OCI-M1 (cell line): ENCODE data around the gene COL25A1.

Source experiments
- DNase-seq: peaks from one replicate; lab custom pipeline; 2025; lab: John Stamatoyannopoulos, UW

Gene COL25A1

DNA sequence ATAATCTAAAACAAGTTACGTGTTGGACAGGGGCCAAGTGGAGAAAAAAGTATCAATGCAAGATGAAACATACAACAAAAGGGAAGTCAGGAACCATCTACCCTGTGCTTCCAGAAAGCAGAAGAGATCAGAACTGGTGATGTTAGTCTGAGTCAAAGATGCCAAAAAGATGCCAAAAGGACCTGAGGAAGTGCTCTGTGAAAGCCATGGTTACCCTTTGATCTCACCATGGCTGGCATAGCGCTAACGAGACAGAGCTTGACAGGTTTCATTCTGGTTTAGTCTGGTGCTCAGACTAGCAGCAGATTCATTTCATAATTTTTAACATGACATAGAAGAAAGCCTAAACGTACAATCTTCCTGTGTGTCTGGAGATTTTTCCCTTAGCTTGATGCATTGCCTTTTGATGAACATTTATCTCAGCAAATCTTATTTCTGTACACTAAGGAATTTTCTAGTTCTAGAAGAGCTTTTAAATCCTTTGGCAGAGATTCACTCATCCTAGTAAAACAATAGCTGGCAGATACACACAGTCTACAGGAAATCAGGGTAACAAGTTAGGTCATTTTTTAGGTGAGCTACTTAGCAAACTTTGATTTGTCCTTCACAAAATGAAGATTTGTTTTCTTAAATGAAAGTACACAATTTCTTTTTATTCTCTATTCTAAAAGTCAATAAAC is 87.7 kb downstream of the COL25A1 start:
- no peak for DNase-seq

DNA sequence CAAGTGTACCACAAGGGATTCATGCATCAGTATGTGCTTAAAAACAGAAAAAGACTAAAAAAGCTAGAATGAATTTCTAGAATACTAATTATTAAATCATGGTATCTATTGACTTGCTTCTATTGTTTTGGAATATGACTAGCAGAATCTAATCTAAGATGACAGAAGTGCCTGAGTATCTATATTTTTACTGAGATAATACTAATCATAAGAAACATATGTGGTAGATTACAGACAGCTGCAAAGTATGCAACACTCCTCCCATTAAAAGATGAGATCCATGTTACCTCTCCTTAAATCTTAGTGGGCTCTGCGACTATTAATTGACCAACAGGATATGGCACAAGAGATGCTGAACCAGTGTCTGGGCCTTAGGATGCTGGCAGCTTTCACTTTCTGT is 89.4 kb downstream of the COL25A1 start:
- DNase-seq = no peak

- no peak for DNase-seq
These were observed 90.8 kb downstream of the COL25A1 start for GRCh38 chr4:109211671-109212070.

- DNase-seq = no peak
These were observed 92.8 kb downstream of the COL25A1 start for GRCh38 chr4:109209647-109210046.

DNA sequence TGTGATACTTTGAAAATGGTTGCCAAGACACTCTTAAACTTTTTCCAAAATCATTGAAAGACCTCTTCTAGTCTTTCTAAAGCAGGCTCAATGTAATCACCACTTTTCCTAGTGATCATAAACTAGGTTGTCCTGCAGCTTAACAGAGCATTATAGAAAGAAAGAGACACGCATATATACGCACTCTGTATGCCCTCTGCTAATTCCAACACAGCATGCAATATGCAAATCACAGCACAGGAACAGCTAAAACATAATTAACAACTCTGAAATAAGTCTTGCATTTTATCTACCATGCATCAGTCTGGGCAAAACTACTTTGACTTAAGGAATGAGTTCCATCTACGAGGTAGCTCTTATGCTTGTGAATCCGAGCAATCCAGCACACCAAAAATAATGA is 94.6 kb downstream of the COL25A1 start:
- DNase-seq = no peak

DNA sequence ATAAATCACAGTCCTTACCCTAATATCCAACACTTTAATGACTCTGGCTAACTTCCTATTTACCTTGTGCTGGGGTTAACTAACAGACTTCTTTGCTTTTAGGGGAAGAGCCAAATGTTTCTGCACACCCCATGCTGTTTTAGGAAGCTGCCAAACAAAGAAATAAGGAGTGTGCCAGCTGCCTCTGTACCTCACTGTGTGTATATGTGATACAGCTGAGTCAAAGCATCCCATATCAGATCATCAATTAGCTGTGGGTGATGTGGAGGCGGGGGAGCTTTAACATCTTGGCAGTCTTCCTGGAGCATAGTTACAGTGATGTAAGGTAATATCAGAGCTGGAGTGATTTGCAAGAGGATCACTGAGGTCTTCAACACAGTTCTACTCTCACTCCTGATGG is 95.4 kb downstream of the COL25A1 start:
- DNase-seq = peak; percentile 8

DNA sequence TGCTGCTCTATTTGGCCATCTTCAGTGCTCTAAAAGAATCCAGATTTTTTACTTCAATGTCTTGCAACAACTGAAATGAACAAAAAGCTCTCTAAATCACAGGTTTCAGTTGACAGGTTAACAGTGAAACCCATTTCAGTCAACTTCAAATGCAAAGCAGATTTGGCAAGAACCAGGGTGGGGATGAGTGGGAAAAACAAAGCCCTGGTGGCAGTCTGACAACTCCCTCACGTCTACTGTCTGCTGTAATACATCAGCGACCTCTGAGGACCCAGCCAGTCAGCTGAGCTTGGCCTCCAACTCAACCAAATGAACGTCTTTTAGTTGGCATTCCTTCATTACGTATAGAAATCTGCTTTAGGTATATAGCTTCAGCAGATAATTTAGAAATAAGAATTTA is 95.8 kb downstream of the COL25A1 start:
- no peak for DNase-seq

DNA sequence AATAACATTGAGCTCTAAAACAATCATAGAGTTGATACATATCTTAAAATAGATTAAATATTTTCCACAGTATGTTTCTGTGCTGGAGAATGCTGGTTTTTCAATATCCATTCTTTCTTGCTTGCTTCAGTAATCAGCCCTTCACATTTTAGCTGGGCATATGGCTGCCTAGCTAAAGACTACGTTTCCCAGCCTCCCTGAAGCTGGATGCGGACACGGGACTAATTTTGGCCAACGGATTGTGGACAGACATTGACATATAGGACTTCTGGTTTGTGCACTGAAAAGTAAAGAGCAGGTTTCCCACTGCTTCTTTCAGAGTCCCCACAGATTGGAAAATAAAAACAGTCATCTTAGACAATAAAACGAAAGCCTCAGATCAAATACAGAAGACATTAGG is 97.3 kb downstream of the COL25A1 start:
- no peak for DNase-seq

GRCh38 chr4:109199585-109199984 is 102.9 kb downstream of the COL25A1 start:
- DNase-seq = no peak

DNA sequence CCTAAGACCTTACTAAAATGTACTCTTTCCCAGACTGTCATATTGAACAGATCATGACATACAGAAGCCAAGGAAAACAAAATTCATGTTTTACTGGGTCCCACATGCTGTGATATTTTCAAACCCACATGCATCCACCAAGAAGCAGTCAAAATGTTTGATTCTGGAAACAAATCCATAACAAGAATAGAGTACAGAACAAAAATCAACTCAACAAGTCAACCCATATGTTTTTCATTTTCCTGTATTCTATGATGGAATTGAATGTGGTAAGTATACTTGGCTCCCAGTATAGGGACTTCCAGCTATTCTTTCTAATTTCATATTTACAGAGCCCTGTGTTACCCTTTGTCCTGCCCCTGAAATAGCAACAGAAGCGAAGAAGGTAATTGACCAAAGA is 106.8 kb downstream of the COL25A1 start:
- DNase-seq = no peak

DNA sequence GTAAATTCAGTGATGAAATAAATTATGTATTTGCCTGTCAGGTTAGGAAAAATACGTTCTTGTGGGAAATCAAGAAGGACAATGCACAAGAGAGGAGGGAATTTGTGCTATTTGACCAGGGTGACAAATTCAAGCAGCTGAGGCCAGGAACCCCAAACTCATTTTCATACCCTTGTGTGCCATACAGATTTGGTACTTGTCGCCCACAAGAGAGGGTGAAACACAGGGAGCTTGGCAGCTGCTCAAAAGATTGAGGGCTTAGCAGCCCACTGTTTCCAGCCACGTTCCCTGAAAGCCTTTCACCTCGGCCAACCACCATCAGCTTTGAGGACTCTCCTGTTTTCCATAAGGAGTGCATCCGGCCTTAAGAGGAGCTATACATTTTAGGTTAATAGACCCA is 111.2 kb downstream of the COL25A1 start:
- DNase-seq = no peak

- no peak for DNase-seq
These were observed 116.0 kb downstream of the COL25A1 start for GRCh38 chr4:109186458-109186945.

- no peak for DNase-seq
These were observed 116.5 kb downstream of the COL25A1 start for GRCh38 chr4:109185951-109186350.

- peak; percentile 50 for DNase-seq
These were observed 116.9 kb downstream of the COL25A1 start for GRCh38 chr4:109185548-109185947.

- peak; percentile 46 for DNase-seq
These were observed 117.9 kb downstream of the COL25A1 start for GRCh38 chr4:109184491-109184961.

GRCh38 chr4:109183931-109184490 is 118.4 kb downstream of the COL25A1 start:
- no peak for DNase-seq

DNA sequence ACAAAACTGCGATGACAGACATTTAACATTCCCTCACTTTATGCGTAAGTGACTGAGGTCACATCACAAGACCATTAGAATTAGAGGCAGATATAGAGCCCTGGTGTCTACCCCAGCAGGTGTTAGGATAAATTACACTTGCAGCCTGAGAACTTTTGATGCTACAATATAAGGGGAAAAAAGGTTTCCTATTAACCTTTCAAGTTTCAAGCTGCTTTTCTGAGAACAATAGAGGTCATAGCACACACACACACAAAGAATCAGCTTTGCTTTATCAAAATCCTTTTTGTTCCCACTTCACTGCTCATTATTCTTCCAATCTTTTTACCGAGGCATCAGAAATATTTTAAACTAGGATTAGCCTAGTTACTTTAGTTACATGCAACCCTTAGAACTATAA is 119.8 kb downstream of the COL25A1 start:
- DNase-seq = no peak

- DNase-seq = no peak
These were observed 123.4 kb downstream of the COL25A1 start for GRCh38 chr4:109179061-109179460.

DNA sequence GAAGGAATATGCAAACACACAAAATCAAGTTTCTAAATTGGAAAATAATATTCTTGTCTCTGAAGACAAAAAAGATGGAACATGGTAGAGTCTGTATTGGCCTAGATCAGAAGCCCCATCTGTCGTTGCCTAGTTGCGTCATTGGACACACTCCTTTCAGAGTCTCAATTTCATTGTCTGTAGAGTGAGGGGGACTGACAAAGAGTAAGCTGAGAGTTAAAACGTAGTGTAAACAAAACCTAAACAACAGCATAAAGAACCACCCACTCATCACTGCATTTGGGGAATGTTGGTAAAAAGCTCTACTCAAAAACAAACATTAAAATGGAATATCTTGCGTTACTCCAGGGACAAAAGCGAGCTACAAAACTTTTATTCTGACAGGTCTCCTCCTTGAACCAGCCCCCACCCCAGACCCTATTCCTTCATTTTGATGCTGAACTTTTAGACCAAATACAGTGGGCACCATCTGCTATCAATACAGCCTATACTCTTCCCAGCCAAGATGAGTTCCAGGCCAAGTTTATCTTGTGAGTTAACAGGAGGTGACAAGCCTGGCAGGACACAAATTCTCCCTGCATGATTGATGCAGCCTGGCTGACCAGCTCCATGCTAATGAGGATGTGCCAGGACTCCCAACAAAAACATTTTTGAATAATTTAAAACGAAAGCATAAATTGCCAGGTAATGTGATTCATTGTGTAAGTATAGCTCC is 125.2 kb downstream of the COL25A1 start:
- DNase-seq = no peak

DNA sequence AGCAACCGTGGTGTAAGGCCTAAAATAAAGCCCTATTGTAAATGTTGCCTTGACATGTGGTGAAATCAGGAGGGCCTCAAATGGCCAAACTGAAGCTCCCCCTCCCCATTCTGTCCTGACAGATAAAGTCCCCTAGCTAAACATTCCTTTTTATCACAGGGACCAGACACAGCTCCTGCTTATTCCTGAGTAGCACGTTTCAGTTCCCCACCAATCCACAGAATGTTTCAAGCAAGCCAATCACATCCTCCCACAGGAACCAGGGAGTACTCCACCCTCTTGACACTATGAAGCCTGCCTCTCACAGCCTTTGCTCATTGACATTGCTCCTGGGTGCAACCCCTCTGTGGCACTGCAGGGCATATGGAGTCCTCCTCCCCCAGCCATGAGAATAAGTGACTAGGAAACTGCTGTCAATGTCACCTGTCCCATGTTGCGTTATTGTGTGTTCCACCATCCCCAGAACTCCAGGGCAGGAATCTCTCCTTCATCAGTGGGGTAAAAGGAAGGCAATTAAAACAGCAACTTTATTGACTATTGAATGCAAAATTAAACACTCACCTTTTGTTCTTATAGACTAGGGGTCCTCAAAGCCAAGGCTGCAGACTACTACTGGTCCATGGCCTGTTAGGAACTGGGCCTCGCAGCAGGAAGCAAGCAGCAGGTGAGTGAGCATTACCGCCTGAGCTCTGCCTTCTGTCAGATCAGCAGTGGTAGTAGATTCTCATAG is 128.1 kb downstream of the COL25A1 start:
- peak; percentile 90 for DNase-seq

DNA sequence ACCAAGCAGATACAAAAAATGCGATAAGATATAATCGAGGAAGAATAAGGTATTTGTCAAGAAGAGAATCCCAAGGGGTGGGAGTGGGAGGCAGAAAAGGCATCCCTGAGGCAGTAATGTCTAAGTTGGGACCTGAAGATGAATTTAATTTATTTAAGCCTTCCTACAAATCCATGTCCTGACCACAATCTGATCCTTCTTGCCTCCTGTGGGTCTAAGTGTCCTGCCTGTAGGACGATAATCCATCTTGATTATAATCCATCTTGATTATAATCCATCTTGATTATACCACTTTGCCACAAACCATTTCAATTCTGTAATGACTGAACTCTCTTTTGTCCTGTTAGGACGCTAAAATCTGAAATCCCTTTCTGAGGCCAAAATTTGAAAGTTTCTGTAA is 130.2 kb downstream of the COL25A1 start:
- DNase-seq = no peak

DNA sequence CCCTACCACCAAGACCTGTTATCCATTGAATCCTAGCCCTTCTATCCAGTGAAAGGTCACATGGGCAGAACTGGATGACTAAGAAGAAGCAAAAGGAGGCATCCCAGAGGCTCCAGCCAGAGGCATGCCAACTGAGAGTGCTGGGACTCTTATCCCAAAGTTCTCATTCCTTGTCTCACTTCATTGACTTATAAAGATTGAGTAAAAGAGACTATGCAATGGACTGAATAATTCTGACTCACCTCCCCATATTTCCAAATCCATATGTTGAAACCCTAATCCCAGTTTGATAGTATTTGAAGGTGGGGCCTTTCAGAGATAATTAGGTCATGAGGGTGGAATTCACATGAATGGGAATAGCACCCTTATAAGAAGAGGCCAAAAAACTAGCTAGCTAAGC is 131.4 kb downstream of the COL25A1 start:
- DNase-seq = no peak

- no peak for DNase-seq
These were observed 133.3 kb downstream of the COL25A1 start for GRCh38 chr4:109169170-109169569.
